A549 (cell line): ENCODE measurements around the gene GNAO1. TPM values are rescaled to one million over a fixed set of nuclear protein-coding genes. Genes with fewer than 3 reads are reported as not detected.

Experiments
- ATAC-seq, 2 experiments: fragments of 200-7000 bp in 1 of 2; fragments of >200 bp in 1 of 2; cut with Nextera tagmentation in 1 of 2; cut with Tn5 transposase in 1 of 2; 3 replicates each; pipeline versions ENCODE4 v1.8.0 to v1.9.1; 2018 to 2020; ENCODE audit warnings: mild to moderate bottlenecking in 1 of 2, moderate library complexity in 1 of 2
- CTCF ChIA-PET: fragments of 300-600 bp; sonication (Branson Sonifier 250); formaldehyde crosslinking; extraction: SDS; loops from one replicate; lab custom pipeline; 2021; ENCODE audit warnings: antibody characterized with exemption, inconsistent platforms; lab: Yijun Ruan, JAX
- POLR2A ChIA-PET: fragments of 350-600 bp; formaldehyde crosslinking; extraction: SDS; loops from one replicate; lab custom pipeline; 2021; ENCODE audit warnings: antibody characterized with exemption, inconsistent platforms; lab: Yijun Ruan, JAX
- DNase-seq, 2 experiments: peaks; one replicate each; pipeline versions ENCODE4 v3.0.0 to v3.0.0-alpha.2; 2011 to 2016; ENCODE audit warnings: low read depth in 1 of 2, low spot score in 1 of 2
- FAIRE-seq: peaks from 2 replicates; lab custom pipeline; 2011; peaks lifted over from hg19 to GRCh38; lab: Jason Lieb, UNC
- H3K27ac ChIP-seq, 2 experiments: fragments of >200 bp; sonication (Bioruptor Twin); formaldehyde crosslinking; 3 replicates each; pipeline ENCODE4 v1.5.1; 2016 to 2017
- H3K4me1 ChIP-seq: fragments of >200 bp; sonication (Bioruptor Twin); formaldehyde crosslinking; 3 replicates; pipeline ENCODE4 v1.6.1; 2016
- H3K4me2 ChIP-seq: fragments of >200 bp; sonication (Bioruptor Twin); formaldehyde crosslinking; 3 replicates; pipeline ENCODE4 v1.6.1; 2016
- H3K4me3 ChIP-seq: fragments of >200 bp; sonication (Bioruptor Twin); formaldehyde crosslinking; 3 replicates; pipeline ENCODE4 v1.5.1; 2016
- H3K9me3 ChIP-seq: fragments of >200 bp; sonication (Bioruptor Twin); formaldehyde crosslinking; 3 replicates; pipeline ENCODE4 v1.6.1; 2016
- BCL3 ChIP-seq: fragments of >200 bp; sonication (Bioruptor Twin); formaldehyde crosslinking; IDR thresholded peaks from 3 replicates; pipeline ENCODE4 v1.6.1; 2016
- BHLHE40 ChIP-seq: IDR thresholded peaks from 2 replicates; pipeline ENCODE4 v1.6.1; 2012; ENCODE audit warnings: low read depth, low read length, inconsistent platforms
- CBX2 ChIP-seq: fragments of 200-600 bp; sonication (generic); IDR thresholded peaks from 2 replicates; pipeline ENCODE4 v1.6.1; 2016; ENCODE audit warnings: low read depth, mild to moderate bottlenecking, borderline replicate concordance
- EP300 ChIP-seq, 2 experiments: fragments of >200 bp; sonication (Bioruptor Twin); formaldehyde crosslinking; IDR thresholded peaks; 2 replicates in 1 of 2; 3 replicates in 1 of 2; pipeline ENCODE4 v1.6.1; 2016 to 2017
- ESRRA ChIP-seq: fragments of 150-350 bp; IDR thresholded peaks from 2 replicates; pipeline ENCODE4 v1.6.1; 2014; ENCODE audit warnings: mild to moderate bottlenecking, low read length, borderline replicate concordance
- FOSB ChIP-seq: fragments of 250-450 bp; sonication (Bioruptor Pico); IDR thresholded peaks from 2 replicates; pipeline ENCODE4 v1.5.0; 2020; ENCODE audit warnings: mild to moderate bottlenecking, moderate library complexity
- HDAC2 ChIP-seq: fragments of 200-600 bp; sonication (generic); IDR thresholded peaks from 2 replicates; pipeline ENCODE4 v1.6.1; 2016
- HOXA7 ChIP-seq: fragments of 250-450 bp; sonication (Bioruptor Pico); IDR thresholded peaks from 2 replicates; pipeline ENCODE4 v1.5.0; 2020; ENCODE audit warnings: mild to moderate bottlenecking, moderate library complexity
- KDM1A ChIP-seq: fragments of 200-600 bp; sonication (generic); IDR thresholded peaks from 2 replicates; pipeline ENCODE4 v1.6.1; 2016; ENCODE audit warnings: low read depth, mild to moderate bottlenecking
- KDM5A ChIP-seq: fragments of 200-600 bp; sonication (generic); IDR thresholded peaks from 2 replicates; pipeline ENCODE4 v1.6.1; 2016; ENCODE audit warnings: antibody characterized with exemption, mild to moderate bottlenecking
- MAX ChIP-seq: IDR thresholded peaks from 2 replicates; pipeline ENCODE4 v1.6.1; 2012
- MAZ ChIP-seq: fragments of 150-350 bp; IDR thresholded peaks from 2 replicates; pipeline ENCODE4 v1.6.1; 2014; ENCODE audit warnings: antibody characterized with exemption, low read depth, low read length, borderline replicate concordance
- MYC ChIP-seq: IDR thresholded peaks from 2 replicates; pipeline ENCODE4 v1.6.1; 2012; ENCODE audit warnings: mild to moderate bottlenecking, inconsistent platforms, low read length, improper control_type of control experiment, borderline replicate concordance
- NPAS2 ChIP-seq: fragments of 250-450 bp; sonication (Bioruptor Pico); IDR thresholded peaks from 2 replicates; pipeline ENCODE4 v1.8.0; 2022; ENCODE audit warnings: mild to moderate bottlenecking, moderate library complexity, borderline replicate concordance
- PHF8 ChIP-seq: fragments of 200-600 bp; sonication (generic); IDR thresholded peaks from 2 replicates; pipeline ENCODE4 v1.6.1; 2016; ENCODE audit warnings: low read depth, mild to moderate bottlenecking, antibody characterized with exemption, moderate library complexity, borderline replicate concordance
- POLR2AphosphoS2 ChIP-seq: conservative IDR thresholded peaks from 2 replicates; pipeline ENCODE4 v1.6.1; 2012; ENCODE audit warnings: low read length, improper control_type of control experiment, inconsistent platforms
- RAD21 ChIP-seq, 2 experiments: fragments of >200 bp in 1 of 2; sonication (Bioruptor Twin) in 1 of 2; formaldehyde crosslinking in 1 of 2; IDR thresholded peaks in 1 of 2; conservative IDR thresholded peaks in 1 of 2; 2 replicates in 1 of 2; 3 replicates in 1 of 2; pipeline ENCODE4 v1.6.1; 2012 to 2018; ENCODE audit warnings: inconsistent platforms in 1 of 2
- SMC3 ChIP-seq: fragments of >200 bp; sonication (Bioruptor Twin); formaldehyde crosslinking; IDR thresholded peaks from 3 replicates; pipeline ENCODE4 v1.6.1; 2018; ENCODE audit warnings: inconsistent platforms
- TFCP2L1 ChIP-seq: fragments of 250-450 bp; sonication (Bioruptor Pico); IDR thresholded peaks from 2 replicates; pipeline ENCODE4 v1.5.0; 2021; ENCODE audit warnings: mild to moderate bottlenecking
- ZC3H11A ChIP-seq: fragments of 450-650 bp; IDR thresholded peaks from 2 replicates; pipeline ENCODE4 v1.6.1; 2014; ENCODE audit warnings: antibody characterized with exemption, mild to moderate bottlenecking
- ZNF302 ChIP-seq: fragments of 250-450 bp; sonication (Bioruptor Pico); IDR thresholded peaks from 2 replicates; pipeline ENCODE4 v1.9.0; 2021; ENCODE audit warnings: inconsistent platforms, mild to moderate bottlenecking, moderate library complexity
- WGBS: methylation state at CpG from one replicate; pipeline ENCODE4 v1.1.6; 2017; ENCODE audit errors: missing lambda C conversion rate; 5-methylcytosine and 5-hydroxymethylcytosine counted together
- polyA plus RNA-seq, 4 experiments: library from polyadenylated mRNA; depleted of rRNA in 3 of 4; stranded (reverse); fragments of >200 nt; fragmentation: RNase III in 1 of 4; extraction: RNeasy Plus Mini Kit Qiagen cat#74134 plus additional on column Dnase treatment in 1 of 4; gene quantifications; 2 replicates in 3 of 4; 3 replicates in 1 of 4; pipeline ENCODE4 v1.2.3, GENCODE V29; 2011 to 2017

GNAO1 gene
- polyA plus RNA-seq, 2 of the 4 experiments (the other 2 are of a cell fraction) = 0.22 to 0.23 TPM

GRCh38 chr16:56320056-56320455 is 128.8 kb downstream of the GNAO1 start:
- Histone ChIP-seq H3K4me1 (0 out of 3 replicates have a peak, but pooled peaks cover 3% of the 10 kb centered on the region), H3K4me2 (no peak overlapping the region), H3K4me3 (no peak overlapping the region), H3K9me3 (no peaks in the 10 kb centered on the region), H3K27ac (no peak overlapping the region)
- ChIA-PET POLR2A (no interaction called here), CTCF (interaction anchor here (0.8 to 7.3 kb wide), 6 partner anchors 10 to 855 kb away, joined by 3 to 109 read pairs (median 9); no protein-coding TSS in a partner anchor)
- TF ChIP-seq MAX (no peak), HOXA7 (CRISPR knock-in tag) (no peak), PHF8 (no peak), BHLHE40 (no peak), ESRRA (no peak), ZC3H11A (no peak), NPAS2 (no peak), SMC3 (no peak), KDM1A (no peak), CBX2 (no peak), HDAC2 (no peak), MYC (no peak), FOSB (CRISPR knock-in tag) (no peak)
- WGBS = 48% methylated on average over 8 of the region's 8 CpGs
- no peak for DNase-seq
- no peak for ATAC-seq
- FAIRE-seq = no peak

- H3K4me3 ChIP-seq = no peak overlapping the region
- 53% methylated on average over 7 of the region's 7 CpGs for WGBS
- 0 out of 3 replicates have a peak, but pooled peaks cover 3% of the 10 kb centered on the region for H3K4me1 ChIP-seq
- CTCF ChIA-PET = interaction anchor here (0.5 to 7.3 kb wide), 6 partner anchors 9 to 856 kb away, joined by 3 to 109 read pairs (median 7); no protein-coding TSS in a partner anchor
- no peak overlapping the region for H3K4me2 ChIP-seq
- no peak for TF ChIP-seq POLR2AphosphoS2
- no peak for TF ChIP-seq RAD21 (conservative IDR thresholded peaks at IDR 0.05 in 1 of 2, IDR thresholded peaks at IDR 0.05 in 1 of 2)
- TF ChIP-seq EP300 (IDR thresholded peaks at IDR 0.05) = no peak
- no peak for TF ChIP-seq MYC
- no peak for TF ChIP-seq ZNF302 (CRISPR knock-in tag)
- no peak for TF ChIP-seq BCL3
- no peak for TF ChIP-seq KDM5A
- no peak for DNase-seq
- POLR2A ChIA-PET = no interaction called here
- ATAC-seq = no peak
- no peaks in the 10 kb centered on the region for H3K9me3 ChIP-seq
- H3K27ac ChIP-seq = no peak overlapping the region
- FAIRE-seq = no peak
Observed at GRCh38 chr16:56320811-56321558, 129.7 kb downstream of the GNAO1 start.

GRCh38 chr16:56321571-56321970 is 130.3 kb downstream of the GNAO1 start:
- Histone ChIP-seq H3K27ac (no peak overlapping the region), H3K9me3 (no peaks in the 10 kb centered on the region), H3K4me3 (no peak overlapping the region), H3K4me2 (no peak overlapping the region), H3K4me1 (0 out of 3 replicates have a peak, but pooled peaks cover 3% of the 10 kb centered on the region)
- WGBS = 78% methylated on average over 9 of the region's 9 CpGs
- POLR2A ChIA-PET = no interaction called here
- DNase-seq = no peak
- TF ChIP-seq HDAC2 (no peak), MAZ (no peak), POLR2AphosphoS2 (no peak), KDM5A (no peak), TFCP2L1 (CRISPR knock-in tag) (no peak), BHLHE40 (no peak)
- ATAC-seq = no peak
- FAIRE-seq = no peak
- CTCF ChIA-PET = interaction anchor here (0.5 to 7.3 kb wide), 5 partner anchors 8 to 857 kb away, joined by 3 to 109 read pairs (median 10); no protein-coding TSS in a partner anchor
